ENCODE results near the gene B4GALT6. TPM values are rescaled to one million over a fixed set of nuclear protein-coding genes. Genes with fewer than 3 reads are reported as not detected.
"Not testable (repeated sequence)": the region's sequence is repeated elsewhere in the genome, so short reads cannot be mapped to it uniquely, and the experiment has no call there.

B4GALT6 gene, protein sequence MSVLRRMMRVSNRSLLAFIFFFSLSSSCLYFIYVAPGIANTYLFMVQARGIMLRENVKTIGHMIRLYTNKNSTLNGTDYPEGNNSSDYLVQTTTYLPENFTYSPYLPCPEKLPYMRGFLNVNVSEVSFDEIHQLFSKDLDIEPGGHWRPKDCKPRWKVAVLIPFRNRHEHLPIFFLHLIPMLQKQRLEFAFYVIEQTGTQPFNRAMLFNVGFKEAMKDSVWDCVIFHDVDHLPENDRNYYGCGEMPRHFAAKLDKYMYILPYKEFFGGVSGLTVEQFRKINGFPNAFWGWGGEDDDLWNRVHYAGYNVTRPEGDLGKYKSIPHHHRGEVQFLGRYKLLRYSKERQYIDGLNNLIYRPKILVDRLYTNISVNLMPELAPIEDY
- total RNA-seq: 5.3 TPM
- long read RNA-seq, partial matches to known transcripts: 0 of 1 reads
- long read RNA-seq, other reads (novel, unspliced or antisense): 1 of 1 reads

DNA sequence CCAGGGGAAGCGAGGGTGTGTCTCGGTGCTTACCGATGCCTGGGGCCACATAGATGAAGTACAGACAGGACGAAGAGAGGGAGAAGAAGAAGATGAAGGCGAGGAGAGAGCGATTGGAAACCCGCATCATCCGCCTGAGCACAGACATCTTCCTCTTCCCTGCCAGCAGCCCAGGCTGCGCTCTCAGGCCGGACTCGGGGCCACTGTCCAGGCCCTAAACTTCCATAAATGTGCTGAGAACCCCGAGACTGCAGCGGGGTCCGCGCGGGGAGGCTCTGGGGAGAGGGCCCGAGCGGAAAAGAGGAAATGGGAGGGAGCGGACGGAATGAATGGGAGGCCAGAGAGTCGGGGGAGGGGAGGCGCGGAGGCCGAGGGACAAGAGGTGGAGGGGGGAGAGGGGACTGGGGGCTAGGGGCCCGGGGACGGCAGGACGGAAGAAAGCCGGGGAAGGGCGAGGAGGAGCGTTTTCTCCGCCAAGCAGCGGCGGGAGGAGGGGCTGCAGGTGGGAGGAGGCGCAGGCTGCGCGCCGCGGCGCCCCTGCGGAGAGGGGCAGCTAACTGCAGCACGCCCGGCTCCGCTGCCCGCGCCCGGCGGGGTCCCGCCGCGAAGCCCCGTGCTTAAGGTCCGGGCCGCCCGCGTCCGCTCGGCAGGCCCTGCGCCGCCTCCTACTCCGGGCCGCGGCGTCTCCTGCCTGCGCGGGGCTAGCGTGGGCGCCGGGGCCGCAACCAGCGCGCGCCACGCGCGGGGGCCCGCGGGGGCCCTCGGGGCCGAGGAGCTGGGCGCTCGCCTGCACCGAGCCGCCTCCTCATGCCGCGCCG is at the start of gene B4GALT6:
TSS of gene B4GALT6 (minus strand) at position 303 of the 818 bp plus-strand sequence. CDS start at position 148, 155 bp downstream.
- peak; percentile 76 for DNase-seq (ENCODE audit: low spot score)
- intact Hi-C loops (cut with DNase I): no loop called here

DNA sequence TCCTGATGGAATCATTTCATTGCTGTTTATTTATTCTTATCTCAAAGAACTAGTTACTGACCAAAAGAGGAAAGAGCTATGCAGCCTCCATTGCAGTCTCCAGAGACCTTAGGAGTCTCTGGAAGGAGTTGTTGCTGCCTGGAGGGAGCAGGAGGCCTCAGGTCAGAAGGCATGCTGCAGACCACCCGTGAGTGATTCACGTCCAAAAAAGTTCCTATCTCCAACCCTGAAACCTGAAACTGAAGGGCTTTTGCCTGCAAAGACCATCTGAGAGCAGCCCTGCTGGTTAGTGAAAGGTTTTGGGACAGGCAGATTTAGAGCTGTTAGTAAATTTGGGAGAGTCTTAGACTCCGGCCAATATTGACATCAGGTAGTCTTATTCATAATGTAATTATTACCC is 47.2 kb upstream of the B4GALT6 start:
- no peak for DNase-seq (ENCODE audit: low spot score)

DNA sequence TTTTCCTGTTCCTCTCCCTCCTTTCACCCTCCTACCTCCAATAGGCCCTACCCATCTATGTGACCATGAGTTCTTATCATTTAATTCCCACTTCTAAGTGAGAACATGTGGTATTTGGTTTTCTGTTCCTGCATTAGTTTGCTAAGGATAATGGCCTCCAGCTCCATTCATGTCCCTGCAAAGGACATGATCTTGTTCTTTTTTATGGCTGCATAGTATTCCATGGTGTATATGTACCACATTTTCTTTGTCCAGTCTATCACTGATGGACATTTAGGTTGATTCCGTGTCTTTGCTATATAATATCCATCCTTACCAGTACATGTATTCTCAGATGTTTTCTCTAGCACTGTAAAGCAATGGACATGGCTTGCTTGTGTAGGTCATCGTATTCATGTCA is 44.8 kb upstream of the B4GALT6 start:
- intact Hi-C loops (cut with DNase I); DNase-seq (ENCODE audit: low spot score): not testable (repeated sequence)

More for the DNA sequence above, 47.2 kb upstream of the B4GALT6 start:
- intact Hi-C loops (cut with DNase I): loop anchor here (5.0 kb wide), 1 partner anchor 221 kb away; no protein-coding TSS in a partner anchor

DNA sequence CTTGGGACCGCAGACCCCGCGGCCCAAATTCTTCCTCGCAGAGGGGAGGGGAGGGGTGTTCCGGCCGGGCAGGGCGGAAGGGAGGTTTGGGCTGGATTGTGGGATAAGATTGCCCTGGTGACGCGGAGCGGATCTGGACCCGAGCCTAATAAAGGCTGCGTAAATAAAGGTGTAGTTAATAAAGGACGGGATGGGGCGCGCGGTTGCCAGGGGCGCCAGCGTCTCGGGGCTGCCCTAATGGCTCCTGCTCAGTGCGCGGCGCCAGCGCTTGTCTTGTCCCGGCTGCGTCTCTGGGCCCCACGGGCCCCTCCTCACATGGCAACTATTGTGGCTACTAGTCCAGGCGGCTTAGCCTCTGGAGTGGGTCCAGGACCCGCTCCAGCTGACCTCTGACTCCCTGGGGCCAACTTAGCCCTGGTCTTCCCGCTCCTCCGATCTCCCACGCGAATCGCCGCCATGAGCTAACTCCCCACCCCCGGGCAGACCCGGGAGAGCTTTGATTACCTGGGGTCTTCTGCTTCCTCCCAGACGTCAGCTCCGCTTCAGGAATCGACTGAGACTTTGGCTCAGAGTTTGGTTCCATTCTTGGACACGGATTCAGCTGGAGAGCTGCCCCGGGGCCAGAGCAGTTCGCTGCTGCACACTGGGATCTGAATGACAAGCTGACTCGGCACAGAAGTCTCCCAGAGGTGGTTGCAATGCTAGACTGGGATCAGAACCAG is 39.8 kb upstream of the B4GALT6 start:
- intact Hi-C loops (cut with DNase I): loop anchor here (5.0 kb wide), 1 partner anchor 167 kb away; no protein-coding TSS in a partner anchor
- DNase-seq (ENCODE audit: low spot score): no peak

DNA sequence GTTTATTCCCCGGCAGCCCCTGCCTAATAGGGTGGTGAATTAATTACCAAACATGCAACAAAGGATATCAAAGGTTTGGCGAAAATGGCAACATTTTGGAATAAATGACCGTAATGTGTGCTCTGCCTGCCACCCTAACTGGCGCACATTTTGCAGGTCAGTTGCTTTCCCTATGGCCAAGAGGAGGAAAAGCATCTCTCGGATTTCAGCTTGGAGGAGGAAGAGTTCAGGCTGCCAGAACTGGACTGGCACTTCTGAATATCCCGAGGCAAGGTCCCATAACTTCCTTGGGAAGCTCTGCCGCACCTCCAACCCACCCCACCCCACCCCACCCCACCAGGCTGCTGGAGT is 39.2 kb upstream of the B4GALT6 start:
- no peak for DNase-seq (ENCODE audit: low spot score)
- intact Hi-C loops (cut with DNase I): loop anchor here (5.0 kb wide), 1 partner anchor 166 kb away; no protein-coding TSS in a partner anchor

DNA sequence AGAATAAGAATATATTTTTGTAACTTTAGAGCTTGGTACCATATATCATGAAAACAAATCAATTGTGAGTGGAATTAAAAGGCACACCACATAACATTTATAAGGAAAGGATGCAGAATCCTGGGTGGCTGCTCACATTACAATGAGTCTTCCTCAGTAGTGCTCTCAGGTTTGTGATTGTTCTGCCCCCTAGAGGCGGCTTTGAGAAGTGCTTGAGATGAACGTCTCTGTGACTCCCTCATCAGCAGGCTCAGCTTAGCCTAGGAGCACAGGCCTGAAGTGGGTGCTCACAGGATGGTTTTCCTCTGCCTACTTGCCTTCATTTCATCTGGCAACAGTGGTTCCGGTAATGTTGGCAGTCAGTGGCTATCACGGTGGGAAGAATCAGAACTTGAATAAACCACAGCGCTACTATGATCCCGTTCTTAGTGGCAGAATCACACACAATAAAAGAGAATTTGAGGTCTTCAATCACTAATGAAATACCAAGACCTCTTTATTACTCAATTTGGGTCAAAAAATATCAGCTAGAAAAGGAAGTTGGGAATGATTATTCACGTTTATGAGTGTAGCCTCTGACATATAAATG is 38.1 kb upstream of the B4GALT6 start:
- DNase-seq (ENCODE audit: low spot score): peak; percentile 79
- intact Hi-C loops (cut with DNase I): loop anchor here (5.0 kb wide), 1 partner anchor 165 kb away; no protein-coding TSS in a partner anchor

DNA sequence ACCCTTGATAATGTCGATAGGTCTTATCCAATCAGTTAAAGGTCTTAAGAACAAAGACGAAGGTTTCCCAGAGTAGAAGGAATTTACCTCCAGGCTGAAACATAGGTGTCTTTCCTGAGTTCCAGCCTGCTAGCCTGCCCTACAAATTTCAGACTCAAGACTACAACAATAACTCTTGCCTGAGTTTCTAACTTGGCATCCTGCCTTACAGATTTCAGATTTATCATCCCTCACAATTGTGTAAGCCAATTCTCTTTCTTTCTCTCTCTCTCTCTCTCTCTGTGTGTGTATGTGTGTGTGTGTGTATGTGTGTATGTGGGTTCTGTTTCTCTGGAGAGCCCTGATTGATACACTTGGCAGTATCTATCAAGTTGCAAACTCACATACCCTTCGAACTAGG is 37.2 kb upstream of the B4GALT6 start:
- intact Hi-C loops (cut with DNase I): loop anchor here (5.0 kb wide), 1 partner anchor 164 kb away; no protein-coding TSS in a partner anchor

DNA sequence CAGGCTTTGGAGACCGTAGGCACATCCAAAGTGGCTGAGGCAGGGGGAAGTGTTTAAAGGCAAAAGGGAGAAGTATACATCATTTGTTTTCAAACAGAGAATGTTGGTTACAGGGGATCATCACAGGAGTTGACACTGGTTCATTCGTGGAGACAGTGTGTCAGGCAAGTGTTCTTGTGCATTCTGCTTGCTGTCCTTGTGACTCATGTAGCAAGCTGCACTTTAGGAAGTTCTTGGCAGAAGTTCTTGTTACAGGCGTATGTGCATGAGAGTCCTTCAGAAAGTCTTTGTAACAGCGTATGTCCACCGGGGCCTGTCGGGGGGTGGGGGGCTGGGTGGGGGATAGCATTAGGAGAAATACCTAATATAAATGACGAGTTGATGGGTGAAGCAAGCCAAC is 36.5 kb upstream of the B4GALT6 start:
- no peak for DNase-seq (ENCODE audit: low spot score)
- intact Hi-C loops (cut with DNase I): loop anchor here (5.0 kb wide), 1 partner anchor 164 kb away; no protein-coding TSS in a partner anchor

More for the DNA sequence above, 37.2 kb upstream of the B4GALT6 start:
- DNase-seq (ENCODE audit: low spot score): no peak

DNA sequence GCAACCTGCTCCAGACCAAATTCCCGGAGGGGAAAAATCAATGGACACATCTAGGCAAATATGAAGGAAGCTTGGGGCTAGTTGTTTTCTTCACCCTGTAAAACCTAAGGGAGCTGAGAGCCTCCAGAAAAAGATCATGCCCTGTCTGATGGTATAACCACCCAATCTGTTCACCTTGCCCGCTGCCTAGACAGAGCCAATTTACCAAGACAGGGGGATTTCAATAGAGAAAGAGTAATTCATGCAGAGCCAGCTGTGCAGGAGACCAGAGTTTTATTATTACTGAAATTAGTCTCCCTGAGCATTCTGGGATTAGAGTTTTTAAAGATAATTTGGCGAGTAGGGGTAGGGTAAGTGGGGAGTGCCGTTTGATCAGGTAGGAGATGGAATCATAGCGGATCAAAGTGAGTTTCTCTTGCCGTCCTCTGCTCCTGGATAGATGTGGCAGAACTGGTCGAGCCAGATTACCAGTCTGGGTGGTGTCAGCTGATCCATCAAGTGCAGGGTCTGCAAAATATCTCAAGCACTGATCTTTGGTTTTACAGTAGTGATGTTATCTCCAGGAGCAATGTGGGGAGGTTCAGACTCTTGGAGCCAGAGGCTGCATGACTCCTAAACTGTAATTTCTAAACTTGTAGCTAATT is 35.1 kb upstream of the B4GALT6 start:
- no peak for DNase-seq (ENCODE audit: low spot score)
- intact Hi-C loops (cut with DNase I): loop anchor here (5.0 kb wide), 1 partner anchor 162 kb away; no protein-coding TSS in a partner anchor

DNA sequence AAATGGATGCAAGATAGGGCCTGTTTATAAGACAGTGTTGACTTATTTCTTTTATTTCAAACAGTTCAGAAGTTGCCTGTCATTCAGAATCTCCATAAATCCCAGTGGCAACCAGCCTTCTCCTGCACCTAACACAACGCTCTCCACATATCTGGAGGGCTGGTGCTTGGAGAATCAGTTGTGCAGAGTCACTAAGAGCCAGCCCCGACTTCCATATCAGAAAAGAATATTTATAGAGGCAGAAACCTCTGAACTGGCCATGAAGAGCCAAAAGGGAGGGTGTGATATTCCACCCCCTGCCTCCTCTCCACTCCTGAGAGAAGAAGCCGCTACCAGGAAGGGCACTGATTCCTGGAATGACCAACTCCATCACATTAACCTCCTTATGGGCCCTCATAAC is 34.0 kb upstream of the B4GALT6 start:
- no peak for DNase-seq (ENCODE audit: low spot score)
- intact Hi-C loops (cut with DNase I): no loop called here

DNA sequence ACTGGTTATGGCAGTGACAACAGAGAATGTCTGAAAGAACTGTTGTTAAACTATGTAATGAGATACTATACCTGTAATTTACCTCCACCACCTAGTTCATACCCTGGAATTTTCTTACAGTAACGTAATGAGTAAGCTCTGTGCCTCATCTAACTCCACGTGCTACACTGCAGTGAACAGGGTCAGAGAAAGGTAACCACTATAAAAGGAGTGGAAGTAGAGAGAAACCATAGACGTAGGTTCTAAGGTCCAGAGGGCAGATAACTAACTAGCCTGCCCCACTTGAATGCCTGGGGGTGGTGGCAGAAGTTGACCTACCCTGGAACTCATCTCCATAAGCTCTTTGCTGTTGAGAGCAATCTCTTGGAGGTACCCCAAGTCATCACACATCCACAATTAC is 32.0 kb upstream of the B4GALT6 start:
- DNase-seq (ENCODE audit: low spot score): no peak
- intact Hi-C loops (cut with DNase I): no loop called here

DNA sequence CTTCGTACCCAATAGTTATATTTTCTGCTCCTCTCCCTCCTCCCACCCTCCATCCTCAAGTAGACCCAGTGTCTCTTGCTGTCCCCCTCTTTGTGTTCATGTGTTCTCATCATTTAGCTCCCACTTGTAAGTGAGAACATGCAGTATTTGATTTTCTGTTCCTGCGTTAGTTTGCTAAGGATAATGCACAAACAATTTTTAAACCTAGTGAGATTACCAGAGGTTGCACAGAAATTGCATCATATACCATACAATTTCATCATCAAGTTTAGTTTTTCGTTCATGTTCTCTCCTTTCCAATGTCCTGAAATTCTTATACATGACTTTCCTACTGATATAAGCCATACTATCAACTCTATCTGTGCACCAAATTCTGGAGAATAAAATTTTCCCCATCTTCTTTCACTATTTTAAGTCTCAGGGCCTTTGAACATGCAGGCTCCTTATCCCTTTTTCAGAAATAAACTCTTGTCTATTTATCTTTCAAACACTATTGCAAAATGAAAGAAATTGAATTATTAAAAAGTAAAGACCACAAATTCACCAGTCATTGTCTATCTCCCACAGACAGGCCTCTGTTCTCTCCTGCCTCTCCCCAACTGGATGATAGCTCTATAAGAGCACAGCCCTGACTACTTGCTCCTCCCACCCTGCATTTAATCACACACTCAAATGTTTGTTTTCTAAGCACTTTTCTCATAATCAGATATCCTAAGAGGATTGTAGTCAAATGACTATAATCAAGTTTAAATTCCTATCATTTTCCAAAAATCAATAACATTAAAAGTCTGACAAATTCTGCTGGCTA is 27.2 kb upstream of the B4GALT6 start:
- DNase-seq (ENCODE audit: low spot score): no peak
- intact Hi-C loops (cut with DNase I): no loop called here

DNA sequence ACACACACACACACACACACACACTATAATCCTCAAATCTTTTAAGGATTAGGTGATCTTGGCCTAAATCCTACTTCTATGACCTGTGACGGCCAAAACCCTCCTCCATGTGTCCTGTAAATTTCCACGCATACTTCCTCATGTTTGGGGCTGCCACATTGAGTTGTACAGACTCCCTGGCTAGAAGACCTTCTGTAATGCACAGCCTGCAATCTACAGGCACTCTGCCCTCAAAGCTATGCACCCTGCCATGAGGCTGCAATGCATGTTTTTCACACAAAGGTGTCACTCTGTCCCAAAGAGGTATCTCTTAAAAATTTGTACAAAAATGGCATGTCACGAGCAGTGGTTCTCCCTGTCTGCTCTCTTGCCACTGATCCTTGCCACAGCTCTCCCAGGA is 26.4 kb upstream of the B4GALT6 start:
- DNase-seq (ENCODE audit: low spot score): no peak
- intact Hi-C loops (cut with DNase I): no loop called here

DNA sequence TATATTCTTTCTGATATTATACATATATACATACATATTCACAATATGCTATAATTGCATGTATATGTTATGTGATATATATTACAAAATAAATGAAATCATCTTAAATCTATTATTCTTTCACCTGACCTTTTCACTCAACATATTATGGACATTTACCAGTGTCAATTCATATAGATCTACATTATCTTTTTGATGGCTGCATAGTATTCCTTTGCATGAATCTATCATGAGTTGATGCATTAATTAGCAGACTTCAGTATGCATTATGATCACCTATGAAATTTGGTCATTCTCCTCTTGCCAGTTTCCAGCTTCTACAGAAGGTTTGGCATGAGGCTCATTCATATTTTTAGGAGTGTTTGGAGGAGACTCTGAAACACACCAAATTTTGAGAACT is 23.4 kb upstream of the B4GALT6 start:
- DNase-seq (ENCODE audit: low spot score): no peak
- intact Hi-C loops (cut with DNase I): no loop called here

DNA sequence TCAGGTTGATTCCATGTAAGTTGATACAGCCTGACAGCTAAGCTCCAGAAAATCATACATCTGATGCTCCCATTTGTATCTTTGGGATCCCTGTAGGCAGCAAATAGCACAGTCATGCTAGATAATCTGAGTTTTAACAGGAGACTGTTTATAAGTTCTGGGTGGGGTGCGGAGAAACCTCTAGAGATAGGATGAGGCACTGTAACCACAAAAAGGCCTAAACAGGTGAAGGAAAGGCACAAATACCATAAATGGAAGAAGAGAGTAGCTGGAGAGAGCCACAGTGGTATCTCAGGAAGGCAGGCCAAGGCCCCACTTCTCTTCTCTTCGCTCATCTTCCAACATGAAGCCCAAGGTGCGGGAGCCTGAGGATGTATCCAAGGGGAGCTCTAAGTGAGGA is 18.1 kb upstream of the B4GALT6 start:
- intact Hi-C loops (cut with DNase I): no loop called here
- DNase-seq (ENCODE audit: low spot score): no peak

DNA sequence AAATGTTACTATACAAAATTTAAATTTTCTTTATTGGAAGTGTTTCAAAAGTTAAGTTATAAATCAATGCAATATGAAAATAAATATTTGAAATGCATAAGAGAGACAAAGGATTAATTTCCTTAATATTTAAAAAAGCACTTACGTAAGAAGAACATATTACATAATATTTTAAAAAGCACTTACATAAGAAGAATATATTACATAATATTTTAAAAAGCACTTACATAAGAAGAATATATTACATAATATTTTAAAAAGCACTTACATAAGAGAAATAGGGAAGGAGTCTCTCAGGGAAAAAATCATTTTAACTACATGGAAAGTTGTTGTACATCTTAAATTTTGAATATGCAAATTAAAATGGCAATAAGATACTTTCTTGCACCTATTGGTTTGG is 17.4 kb upstream of the B4GALT6 start:
- intact Hi-C loops (cut with DNase I): no loop called here
- DNase-seq (ENCODE audit: low spot score): no peak

DNA sequence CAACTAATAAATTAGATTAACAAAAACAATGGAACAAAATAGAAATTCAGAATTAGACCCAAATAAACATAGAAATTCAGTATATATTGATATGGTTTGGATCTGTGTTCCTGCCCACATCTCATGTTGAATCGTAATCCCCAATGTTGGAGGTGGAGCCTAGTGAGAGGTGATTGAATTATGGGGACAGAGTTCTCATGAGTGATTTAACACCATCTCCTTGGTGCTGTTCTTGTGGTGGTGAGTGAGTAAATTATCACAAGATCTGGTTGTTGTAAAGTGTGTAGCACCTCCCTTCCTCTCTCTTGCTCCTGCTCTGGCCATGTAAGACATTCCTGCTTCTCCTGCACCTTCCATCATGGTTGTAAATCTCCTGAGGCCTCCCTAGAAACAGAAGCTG is 16.6 kb upstream of the B4GALT6 start:
- no peak for DNase-seq (ENCODE audit: low spot score)
- intact Hi-C loops (cut with DNase I): no loop called here
